ENCODE measurements around the gene EEF1AKMT3. TPM values are rescaled to one million over a fixed set of nuclear protein-coding genes. Genes with fewer than 3 reads are reported as not detected.

Gene EEF1AKMT3
- total RNA-seq, 1 experiment from 2014 or later = 5.0 TPM

- H3K36me3 ChIP-seq (ENCODE audit: control insufficient read depth in 1 of 2, insufficient read depth in 2 of 2, low read length in 2 of 2) = peaks cover 13 to 26% of the 10 kb centered on the region in 2 experiments; a peak in 3 of 4 replicates
- peak overlapping the region; percentile 100 for H3K4me2 ChIP-seq (ENCODE audit: low read length)
- H3K9me3 ChIP-seq (ENCODE audit: control insufficient read depth in 1 of 2, insufficient read depth in 1 of 2, low read depth in 1 of 2, low read length in 2 of 2) = no peaks in the 10 kb centered on the region
- peak overlapping the region; percentile 73 for H3K27ac ChIP-seq (ENCODE audit: low read depth, low read length)
- H3K9ac ChIP-seq (ENCODE audit: low read length) = peak overlapping the region; percentile 81
- POLR2A ChIA-PET = interaction anchor here (0.9 to 2.4 kb wide), 8 partner anchors 9 to 175 kb away, joined by 3 to 12 read pairs (median 4); partner anchors contain the start of genes ATP23 and CDK4
- no peaks in the 10 kb centered on the region for H4K20me1 ChIP-seq (ENCODE audit: insufficient read depth)
- CTCF ChIA-PET = interaction anchor here (4.0 kb wide), 1 partner anchor 10 kb away, joined by 51 read pairs; no protein-coding TSS in a partner anchor
- peak; percentile 39 for ATAC-seq
- no peak for DNase-seq (ENCODE audit: low read depth, low spot score)
- TF ChIP-seq MAX (IDR thresholded peaks at IDR 0.05) (no peak), POLR2A (IDR thresholded peaks at IDR 0.05; ENCODE audit: borderline replicate concordance, extremely low read depth, insufficient read depth, insufficient read length) (peak; percentile 33), SRF (IDR thresholded peaks at IDR 0.05; ENCODE audit: low read depth) (no peak), EZH2phosphoT487 (IDR thresholded peaks at IDR 0.05; ENCODE audit: borderline replicate concordance) (no peak)
- H3K27me3 ChIP-seq (ENCODE audit: insufficient read depth, low read length) = no peaks in the 10 kb centered on the region
- H3K9me2 ChIP-seq (ENCODE audit: insufficient read depth) = no peaks in the 10 kb centered on the region
- H3K4me1 ChIP-seq (ENCODE audit: control insufficient read depth in 1 of 2, insufficient read depth in 2 of 2, low read length in 2 of 2) = peaks cover 11 to 43% of the 10 kb centered on the region in 2 experiments
- no peak overlapping the region for H2AFZ ChIP-seq (ENCODE audit: low read depth, low read length, poor library complexity, severe bottlenecking)
- RAD21 ChIA-PET (ENCODE audit: low non-redundant PET in 1 of 2, low total read pairs in 2 of 2, uncharacterized antibody in 2 of 2, unreplicated experiment in 2 of 2) = no interaction called here
- H3K4me3 ChIP-seq (replicated peaks in 1 of 2; ENCODE audit: low read depth in 1 of 2, low read length in 2 of 2) = peak overlapping the region; percentile 72 to 81
- no TSS peak for BruUV-seq (replicated peaks)
- H3K79me2 ChIP-seq (ENCODE audit: insufficient read depth, low read length) = peaks cover 6% of the 10 kb centered on the region
- intact Hi-C loops (cut with micrococcal nuclease) = no loop called here
Measured at GRCh38 chr12:57765698-57766463, 6.5 kb upstream of the EEF1AKMT3 start.

GRCh38 chr12:57766464-57767304 is 5.7 kb upstream of the EEF1AKMT3 start, which contains the start of gene CYP27B1:
TSS of gene CYP27B1 (minus strand) at chr12:57767078. CDS start at chr12:57767041, 37 bp downstream.
- no peak for DNase-seq (ENCODE audit: low read depth, low spot score)
- no peak within 1 kb of the TSS for H2AFZ ChIP-seq (ENCODE audit: low read depth, low read length, poor library complexity, severe bottlenecking)
- POLR2A ChIA-PET = interaction anchor here (0.9 to 2.4 kb wide), 8 partner anchors 10 to 175 kb away, joined by 3 to 12 read pairs (median 4); partner anchors contain the start of genes ATP23 and CDK4
- H3K9ac ChIP-seq (ENCODE audit: low read length) = peak within 1 kb of the TSS; percentile 81
- H3K79me2 ChIP-seq (ENCODE audit: insufficient read depth, low read length) = peaks cover 14% of the 10 kb centered on the region
- peak; percentile 41 for ATAC-seq
- RAD21 ChIA-PET (ENCODE audit: low non-redundant PET in 1 of 2, low total read pairs in 2 of 2, uncharacterized antibody in 2 of 2, unreplicated experiment in 2 of 2) = no interaction called here
- H3K4me3 ChIP-seq (replicated peaks in 1 of 2; ENCODE audit: low read depth in 1 of 2, low read length in 2 of 2) = peak within 1 kb of the TSS; percentile 72 to 81
- CTCF ChIA-PET = interaction anchor here (4.0 kb wide), 1 partner anchor 10 kb away, joined by 51 read pairs; no protein-coding TSS in a partner anchor
- no peaks in the 10 kb centered on the region for H4K20me1 ChIP-seq (ENCODE audit: insufficient read depth)
- H3K36me3 ChIP-seq (ENCODE audit: control insufficient read depth in 1 of 2, insufficient read depth in 2 of 2, low read length in 2 of 2) = peaks cover 13 to 27% of the 10 kb centered on the region in 2 experiments; a peak in 3 of 4 replicates
- H3K9me3 ChIP-seq (ENCODE audit: control insufficient read depth in 1 of 2, insufficient read depth in 1 of 2, low read depth in 1 of 2, low read length in 2 of 2) = no peaks in the 10 kb centered on the region
- H3K9me2 ChIP-seq (ENCODE audit: insufficient read depth) = no peaks in the 10 kb centered on the region
- peak within 1 kb of the TSS; percentile 73 for H3K27ac ChIP-seq (ENCODE audit: low read depth, low read length)
- intact Hi-C loops (cut with micrococcal nuclease) = no loop called here
- peak within 1 kb of the TSS; percentile 100 for H3K4me2 ChIP-seq (ENCODE audit: low read length)
- TF ChIP-seq POLR2A (IDR thresholded peaks at IDR 0.05; ENCODE audit: borderline replicate concordance, extremely low read depth, insufficient read depth, insufficient read length) = peak; percentile 45
- TF ChIP-seq MAX (IDR thresholded peaks at IDR 0.05) = no peak
- TF ChIP-seq POLR2AphosphoS5 (IDR thresholded peaks at IDR 0.05; ENCODE audit: low read depth, low read length) = peak; percentile 60
- H3K27me3 ChIP-seq (ENCODE audit: insufficient read depth, low read length) = no peaks in the 10 kb centered on the region
- H3K4me1 ChIP-seq (ENCODE audit: control insufficient read depth in 1 of 2, insufficient read depth in 2 of 2, low read length in 2 of 2) = peaks cover 11 to 47% of the 10 kb centered on the region in 2 experiments
- BruUV-seq (replicated peaks) = no TSS peak

All from HCT116 (cell line).